ENCODE measurements around the gene PPP1R2. TPM values are rescaled to one million over a fixed set of nuclear protein-coding genes. Genes with fewer than 3 reads are reported as not detected.

The PPP1R2 gene
- total RNA-seq, 2 donors from 2014 or later = 24.2 to 30.7 TPM

DNA sequence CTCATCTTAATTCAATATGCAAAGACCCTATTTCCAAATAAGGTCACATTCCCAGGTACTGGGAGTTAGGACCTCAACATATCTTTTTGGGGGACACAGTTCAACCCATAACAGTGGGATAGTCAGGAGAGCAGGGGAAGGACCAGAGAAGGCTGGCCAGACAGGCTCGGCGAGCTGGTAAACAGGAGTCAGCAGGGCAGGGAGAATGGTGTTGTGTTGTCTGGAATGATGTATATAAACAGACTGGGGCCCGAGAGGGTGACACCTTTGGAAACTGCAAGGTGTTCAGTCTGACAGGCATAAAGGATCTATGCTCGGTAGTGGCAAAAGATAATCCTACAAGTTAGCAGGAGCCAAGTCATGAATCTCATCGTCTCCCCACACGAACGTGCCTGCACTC is 10.1 kb upstream of the PPP1R2 start:
- TF ChIP-seq, protein P1, sequence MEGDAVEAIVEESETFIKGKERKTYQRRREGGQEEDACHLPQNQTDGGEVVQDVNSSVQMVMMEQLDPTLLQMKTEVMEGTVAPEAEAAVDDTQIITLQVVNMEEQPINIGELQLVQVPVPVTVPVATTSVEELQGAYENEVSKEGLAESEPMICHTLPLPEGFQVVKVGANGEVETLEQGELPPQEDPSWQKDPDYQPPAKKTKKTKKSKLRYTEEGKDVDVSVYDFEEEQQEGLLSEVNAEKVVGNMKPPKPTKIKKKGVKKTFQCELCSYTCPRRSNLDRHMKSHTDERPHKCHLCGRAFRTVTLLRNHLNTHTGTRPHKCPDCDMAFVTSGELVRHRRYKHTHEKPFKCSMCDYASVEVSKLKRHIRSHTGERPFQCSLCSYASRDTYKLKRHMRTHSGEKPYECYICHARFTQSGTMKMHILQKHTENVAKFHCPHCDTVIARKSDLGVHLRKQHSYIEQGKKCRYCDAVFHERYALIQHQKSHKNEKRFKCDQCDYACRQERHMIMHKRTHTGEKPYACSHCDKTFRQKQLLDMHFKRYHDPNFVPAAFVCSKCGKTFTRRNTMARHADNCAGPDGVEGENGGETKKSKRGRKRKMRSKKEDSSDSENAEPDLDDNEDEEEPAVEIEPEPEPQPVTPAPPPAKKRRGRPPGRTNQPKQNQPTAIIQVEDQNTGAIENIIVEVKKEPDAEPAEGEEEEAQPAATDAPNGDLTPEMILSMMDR (conservative IDR thresholded peaks at IDR 0.05) = no peak
- no peak overlapping the region for H3K27ac ChIP-seq (ENCODE audit: low read depth, low read length)
- Mint-ChIP-seq H3K4me3 (no peak overlapping the region), H3K4me1 (peaks cover 9% of the 10 kb centered on the region), H3K9me3 (no peaks in the 10 kb centered on the region), H3K27ac (no peak overlapping the region), H3K27me3 (ENCODE audit: insufficient read depth) (peaks cover 11% of the 10 kb centered on the region), H3K36me3 (ENCODE audit: low read depth) (no peaks in the 10 kb centered on the region)
- peaks cover 7% of the 10 kb centered on the region for H3K4me1 ChIP-seq (ENCODE audit: control insufficient read depth, insufficient read depth, low read length)
- no peak for DNase-seq
- H3K9ac ChIP-seq (ENCODE audit: extremely low read depth, low read length, poor library complexity, severe bottlenecking) = no peak overlapping the region
- WGBS, 2 experiments (ENCODE audit: insufficient coverage in 1 of 2, insufficient read length in 1 of 2) = 84 to 90% methylated on average over 4 to 7 of the region's 7 CpGs
- no peaks in the 10 kb centered on the region for H3K27me3 ChIP-seq (ENCODE audit: control insufficient read depth, insufficient read depth, low read length, poor library complexity, severe bottlenecking)
- H3K4me3 ChIP-seq (ENCODE audit: low read length) = no peak overlapping the region
- H3K36me3 ChIP-seq (ENCODE audit: control insufficient read depth, insufficient read depth, low read length) = no peaks in the 10 kb centered on the region
- no peaks in the 10 kb centered on the region for H3K9me3 ChIP-seq (ENCODE audit: control insufficient read depth, low read length)

- H3K9me3 Mint-ChIP-seq = no peaks in the 10 kb centered on the region
Observed at GRCh38 chr3:195551381-195551978, 8.4 kb upstream of the PPP1R2 start.

GRCh38 chr3:195550723-195551122 is 7.6 kb upstream of the PPP1R2 start:
- Mint-ChIP-seq H3K27ac (no peak overlapping the region), H3K9me3 (no peaks in the 10 kb centered on the region), H3K36me3 (ENCODE audit: low read depth) (no peaks in the 10 kb centered on the region), H3K4me3 (no peak overlapping the region), H3K4me1 (peaks cover 16% of the 10 kb centered on the region), H3K27me3 (ENCODE audit: insufficient read depth) (peaks cover 10% of the 10 kb centered on the region)
- Histone ChIP-seq H3K4me3 (ENCODE audit: low read length) (no peak overlapping the region), H3K9ac (ENCODE audit: extremely low read depth, low read length, poor library complexity, severe bottlenecking) (no peak overlapping the region), H3K9me3 (ENCODE audit: control insufficient read depth, low read length) (no peaks in the 10 kb centered on the region), H3K36me3 (ENCODE audit: control insufficient read depth, insufficient read depth, low read length) (no peaks in the 10 kb centered on the region), H3K27me3 (ENCODE audit: control insufficient read depth, insufficient read depth, low read length, poor library complexity, severe bottlenecking) (no peaks in the 10 kb centered on the region), H3K4me1 (ENCODE audit: control insufficient read depth, insufficient read depth, low read length) (peaks cover 9% of the 10 kb centered on the region), H3K27ac (ENCODE audit: low read depth, low read length) (no peak overlapping the region)
- 95 to 100% methylated on average over 3 to 4 of the region's 4 CpGs for WGBS, 2 experiments (ENCODE audit: insufficient coverage in 1 of 2, insufficient read length in 1 of 2)
- DNase-seq = no peak
- TF ChIP-seq, protein P1 (conservative IDR thresholded peaks at IDR 0.05) = no peak

More at GRCh38 chr3:195551381-195551978, 8.4 kb upstream of the PPP1R2 start:
- Mint-ChIP-seq H3K36me3 (ENCODE audit: low read depth) (no peaks in the 10 kb centered on the region), H3K27ac (no peak overlapping the region), H3K4me3 (no peak overlapping the region), H3K4me1 (peaks cover 16% of the 10 kb centered on the region), H3K27me3 (ENCODE audit: insufficient read depth) (peaks cover 11% of the 10 kb centered on the region)
- Histone ChIP-seq H3K4me3 (ENCODE audit: low read length) (no peak overlapping the region), H3K9ac (ENCODE audit: extremely low read depth, low read length, poor library complexity, severe bottlenecking) (no peak overlapping the region), H3K36me3 (ENCODE audit: control insufficient read depth, insufficient read depth, low read length) (no peaks in the 10 kb centered on the region), H3K27me3 (ENCODE audit: control insufficient read depth, insufficient read depth, low read length, poor library complexity, severe bottlenecking) (no peaks in the 10 kb centered on the region), H3K4me1 (ENCODE audit: control insufficient read depth, insufficient read depth, low read length) (peaks cover 9% of the 10 kb centered on the region), H3K9me3 (ENCODE audit: control insufficient read depth, low read length) (no peaks in the 10 kb centered on the region), H3K27ac (ENCODE audit: low read depth, low read length) (no peak overlapping the region)
- TF ChIP-seq, protein P1 (conservative IDR thresholded peaks at IDR 0.05) = no peak
- DNase-seq = no peak
- 91 to 95% methylated on average over 3 to 7 of the region's 7 CpGs for WGBS, 2 experiments (ENCODE audit: insufficient coverage in 1 of 2, insufficient read length in 1 of 2)
